D721Med (cell line): ENCODE data around the gene GRK7.

Experiments used
- DNase-seq: peaks from one replicate; pipeline ENCODE4 v3.0.0; 2011; ENCODE audit warnings: low spot score; ENCODE audit not compliant: insufficient read length
- FAIRE-seq: peaks from 2 replicates; lab custom pipeline; 2011; peaks lifted over from hg19 to GRCh38; lab: Jason Lieb, UNC
- CTCF ChIP-seq: IDR thresholded peaks from 2 replicates; pipeline ENCODE4 v1.5.1; 2012; ENCODE audit warnings: mild to moderate bottlenecking, control low read depth; ENCODE audit not compliant: insufficient read depth; ENCODE audit errors: missing control alignments

GRK7 gene

DNA sequence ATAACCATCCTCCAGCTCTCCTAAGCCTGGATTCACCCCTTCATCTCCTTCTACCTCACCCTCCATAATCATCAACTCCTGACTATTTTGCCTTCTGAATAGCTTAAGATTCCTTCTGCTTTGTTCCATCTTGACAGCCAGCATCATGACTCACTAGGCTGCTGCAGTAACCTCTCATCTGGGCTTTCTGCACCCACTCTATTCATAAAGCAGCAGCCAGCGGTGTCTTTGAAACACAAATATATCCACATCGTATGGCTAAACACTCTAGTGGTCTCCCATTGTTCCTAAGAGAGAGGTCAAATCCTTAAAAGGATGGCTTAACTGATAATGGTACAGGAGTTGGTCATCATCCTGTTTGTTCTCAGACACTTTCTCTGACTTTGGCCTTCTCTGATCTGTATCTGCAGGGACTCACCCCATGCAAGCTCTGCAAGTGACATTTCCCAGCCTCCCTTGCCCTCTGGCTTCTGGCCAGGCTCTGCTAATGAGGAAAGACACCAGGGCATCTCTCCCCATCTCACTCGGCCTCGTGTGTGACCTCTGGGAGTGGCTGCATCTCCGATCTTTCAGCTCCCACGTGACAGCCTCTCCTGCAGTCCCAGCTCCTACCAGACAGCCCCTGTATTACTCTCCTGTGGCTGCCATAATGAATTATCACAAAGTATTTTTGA is 6.2 kb downstream of the GRK7 start:
- DNase-seq: no peak
- no peak for FAIRE-seq
- no peak for TF ChIP-seq CTCF

GRCh38 chr3:141773676-141774075 is 10.5 kb downstream of the GRK7 start:
- TF ChIP-seq CTCF: no peak
- FAIRE-seq: no peak

GRCh38 chr3:141776376-141776775 is 13.2 kb downstream of the GRK7 start:
- FAIRE-seq: no peak

More at GRCh38 chr3:141773676-141774075, 10.5 kb downstream of the GRK7 start:
- DNase-seq: no peak

GRCh38 chr3:141776885-141777284 is 13.7 kb downstream of the GRK7 start:
- FAIRE-seq (no peak), DNase-seq (no peak)
- no peak for TF ChIP-seq CTCF

More at GRCh38 chr3:141776376-141776775, 13.2 kb downstream of the GRK7 start:
- DNase-seq: no peak
- no peak for TF ChIP-seq CTCF

GRCh38 chr3:141777957-141778813 is 15.0 kb downstream of the GRK7 start:
- DNase-seq: no peak
- TF ChIP-seq CTCF: no peak
- no peak for FAIRE-seq

DNA sequence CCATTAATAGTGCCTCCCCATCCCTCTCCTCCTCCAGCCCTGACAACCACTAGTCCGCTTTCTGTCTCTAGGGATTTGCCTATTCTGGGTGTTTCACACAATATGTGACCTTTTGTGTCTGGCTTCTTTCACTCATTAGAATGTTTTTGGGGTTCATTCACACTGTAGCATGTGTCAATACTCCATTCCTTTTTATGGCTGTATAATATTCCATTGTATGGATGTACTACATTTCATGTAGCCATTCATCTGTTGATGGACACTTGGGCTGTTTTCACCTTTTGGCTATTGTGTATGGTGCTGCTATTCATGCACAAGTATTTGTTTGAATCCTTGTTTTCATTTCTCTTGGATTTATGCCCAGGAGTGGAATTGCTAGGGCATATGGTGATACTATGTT is 16.5 kb downstream of the GRK7 start:
- no peak for TF ChIP-seq CTCF
- FAIRE-seq (no peak), DNase-seq (no peak)
